HCT116 (cell line): ENCODE results near the gene KHK. TPM values are rescaled to one million over a fixed set of nuclear protein-coding genes. Genes with fewer than 3 reads are reported as not detected.
A peak's percentile ranks its signal among the peaks of the same experiment; 100 is the strongest.

ENCODE experiments used
- ATAC-seq: fragments of 200-7000 bp; cut with Tn5 transposase; 2 replicates; pipeline ENCODE4 v1.9.1; 2020; ENCODE audit warnings: mild to moderate bottlenecking, moderate library complexity
- BruUV-seq: library from RNA; stranded (reverse); fragments of 400-500 nt; replicated peaks from 2 replicates; lab custom pipeline; 2021; lab: Mats Ljungman, UMichigan
- CTCF ChIA-PET: fragments of 300-600 bp; sonication (Branson Sonifier 250); formaldehyde crosslinking; loops from one replicate; lab custom pipeline; 2021; ENCODE audit warnings: antibody characterized with exemption; lab: Charles Lee
- POLR2A ChIA-PET: fragments of 300-600, 350-600 bp; sonication (Branson Sonifier 250); formaldehyde crosslinking; loops from one replicate; lab custom pipeline; 2021; ENCODE audit warnings: antibody characterized with exemption; lab: Charles Lee
- RAD21 ChIA-PET, 2 experiments: fragments of 300-600 bp; sonication (Branson Sonifier 250); formaldehyde crosslinking; loops; one replicate each; lab custom pipeline; 2023; ENCODE audit warnings: low total read pairs in 2 of 2; ENCODE audit not compliant: uncharacterized antibody in 2 of 2, unreplicated experiment in 2 of 2, low non-redundant PET in 1 of 2; lab: Charles Lee
- DNase-seq: peaks from one replicate; pipeline ENCODE4 v3.0.0-alpha.2; 2010; ENCODE audit warnings: low read depth, low spot score
- H2AFZ ChIP-seq: fragments of 200-600 bp; shearing (Covaris generic), sonication (generic); 2 replicates; pipeline ENCODE4 v1.6.1; 2017; ENCODE audit warnings: low read depth, mixed run types, mixed read lengths, antibody characterized with exemption, low read length; ENCODE audit not compliant: poor library complexity, severe bottlenecking
- H3K27ac ChIP-seq: 2 replicates; pipeline ENCODE4 v1.5.1; 2012; ENCODE audit warnings: low read depth, low read length
- H3K27me3 ChIP-seq: fragments of 200-600 bp; sonication (generic); 2 replicates; pipeline ENCODE4 v1.6.1; 2016; ENCODE audit warnings: mixed run types, low read length, mixed read lengths; ENCODE audit not compliant: insufficient read depth
- H3K36me3 ChIP-seq, 2 experiments: fragments of 200-500 bp in 1 of 2; fragments of 200-600 bp in 1 of 2; sonication (Bioruptor generic) in 1 of 2; sonication (generic) in 1 of 2; 2 replicates each; pipeline versions ENCODE4 v1.5.1 to v1.6.1; 2014 to 2016; ENCODE audit warnings: low read length in 2 of 2, inconsistent platforms in 1 of 2, mixed read lengths in 1 of 2, mixed run types in 1 of 2; ENCODE audit not compliant: insufficient read depth in 2 of 2, control insufficient read depth in 1 of 2
- H3K4me1 ChIP-seq, 2 experiments: fragments of 200-600 bp in 1 of 2; sonication (generic) in 1 of 2; 2 replicates each; pipeline versions ENCODE4 v1.5.1 to v1.6.1; 2012 to 2017; ENCODE audit warnings: low read length in 2 of 2, inconsistent platforms in 1 of 2, mild to moderate bottlenecking in 1 of 2, mixed read lengths in 1 of 2, mixed run types in 1 of 2, moderate library complexity in 1 of 2; ENCODE audit not compliant: insufficient read depth in 2 of 2, control insufficient read depth in 1 of 2
- H3K4me2 ChIP-seq: fragments of 200-600 bp; sonication (generic); 2 replicates; pipeline ENCODE4 v1.6.1; 2017; ENCODE audit warnings: mixed run types, low read length, mixed read lengths
- H3K4me3 ChIP-seq, 2 experiments: fragments of 200-600 bp in 1 of 2; sonication (generic) in 1 of 2; replicated peaks in 1 of 2; 2 replicates each; pipeline ENCODE4 v1.5.1; 2011 to 2016; ENCODE audit warnings: low read length in 2 of 2, control low read depth in 1 of 2, low read depth in 1 of 2, mild to moderate bottlenecking in 1 of 2, mixed read lengths in 1 of 2, mixed run types in 1 of 2
- H3K79me2 ChIP-seq: fragments of 200-600 bp; sonication (generic); 2 replicates; pipeline ENCODE4 v1.6.1; 2017; ENCODE audit warnings: mild to moderate bottlenecking, mixed run types, low read length, moderate library complexity, mixed read lengths; ENCODE audit not compliant: insufficient read depth
- H3K9ac ChIP-seq: fragments of 200-600 bp; sonication (generic); 2 replicates; pipeline ENCODE4 v1.6.1; 2016; ENCODE audit warnings: low read length, mixed read lengths
- H3K9me2 ChIP-seq: fragments of 200-600 bp; sonication (generic), shearing (Covaris generic); 2 replicates; pipeline ENCODE4 v1.6.1; 2017; ENCODE audit warnings: mixed run types, mild to moderate bottlenecking, moderate library complexity; ENCODE audit not compliant: insufficient read depth
- H3K9me3 ChIP-seq, 2 experiments: fragments of 200-500 bp in 1 of 2; fragments of 200-600 bp in 1 of 2; sonication (Bioruptor generic) in 1 of 2; sonication (generic) in 1 of 2; 2 replicates each; pipeline ENCODE4 v1.6.1; 2014 to 2017; ENCODE audit warnings: low read length in 2 of 2, mixed read lengths in 2 of 2, inconsistent platforms in 1 of 2, low read depth in 1 of 2, mild to moderate bottlenecking in 1 of 2, mixed run types in 1 of 2, moderate library complexity in 1 of 2; ENCODE audit not compliant: control insufficient read depth in 1 of 2, insufficient read depth in 1 of 2
- H4K20me1 ChIP-seq: fragments of 200-600 bp; sonication (generic), shearing (Covaris generic); 2 replicates; pipeline ENCODE4 v1.6.1; 2017; ENCODE audit warnings: mixed run types, mild to moderate bottlenecking, moderate library complexity; ENCODE audit not compliant: insufficient read depth
- CEBPB ChIP-seq: IDR thresholded peaks from 2 replicates; pipeline ENCODE4 v1.6.1; 2012; ENCODE audit warnings: low read depth
- CTCF ChIP-seq, 3 experiments: fragments of 200-600 bp in 1 of 3; sonication (generic) in 1 of 3; IDR thresholded peaks in 2 of 3; conservative IDR thresholded peaks in 1 of 3; 2 replicates each; pipeline ENCODE4 v1.5.1; 2012 to 2017; ENCODE audit warnings: low read depth in 2 of 3, low read length in 2 of 3, antibody characterized with exemption in 1 of 3, borderline replicate concordance in 1 of 3, control low read depth in 1 of 3, mild to moderate bottlenecking in 1 of 3, mixed read lengths in 1 of 3, mixed run types in 1 of 3, moderate library complexity in 1 of 3; ENCODE audit not compliant: insufficient read depth in 1 of 3
- EZH2phosphoT487 ChIP-seq: fragments of 200-600 bp; IDR thresholded peaks from 2 replicates; pipeline ENCODE4 v1.6.1; 2018; ENCODE audit warnings: antibody characterized with exemption, borderline replicate concordance
- FOSL1 ChIP-seq: IDR thresholded peaks from 2 replicates; pipeline ENCODE4 v1.6.1; 2012; ENCODE audit warnings: low read depth
- JUND ChIP-seq: IDR thresholded peaks from 2 replicates; pipeline ENCODE4 v1.6.1; 2012
- POLR2AphosphoS5 ChIP-seq: IDR thresholded peaks from 2 replicates; pipeline ENCODE4 v1.6.1; 2011; ENCODE audit warnings: mild to moderate bottlenecking, low read depth, low read length, moderate library complexity
- RAD21 ChIP-seq: IDR thresholded peaks from 2 replicates; pipeline ENCODE4 v1.6.1; 2012; ENCODE audit warnings: low read depth, mild to moderate bottlenecking
- SIN3A ChIP-seq: IDR thresholded peaks from 2 replicates; pipeline ENCODE4 v1.6.1; 2012; ENCODE audit warnings: low read depth
- SP1 ChIP-seq: IDR thresholded peaks from 2 replicates; pipeline ENCODE4 v1.6.1; 2012; ENCODE audit warnings: low read depth
- YY1 ChIP-seq: IDR thresholded peaks from 2 replicates; pipeline ENCODE4 v1.6.1; 2011; ENCODE audit warnings: low read length, low read depth, moderate library complexity, mild to moderate bottlenecking; ENCODE audit not compliant: insufficient replicate concordance; ENCODE audit errors: extremely low read depth
- ZFX ChIP-seq: fragments of 450-650 bp; IDR thresholded peaks from 2 replicates; pipeline ENCODE4 v1.6.1; 2017
- intact Hi-C: fragments of 100-400 bp; cut with micrococcal nuclease; formaldehyde crosslinking; loops from 2 replicates; pipeline ENCODE4 v1.10.0; 2022
- total RNA-seq: library from RNA; stranded (reverse); gene quantifications from one replicate; pipeline ENCODE4 v1.2.1, GENCODE V29; 2021; ENCODE audit not compliant: unreplicated experiment
- TF ChIP-seq, protein P1 (sequence below): IDR thresholded peaks from 2 replicates; pipeline ENCODE4 v1.6.1; 2012
- TF ChIP-seq, protein P2 (sequence below): IDR thresholded peaks from 2 replicates; pipeline ENCODE4 v1.6.1; 2012

The KHK gene
- total RNA-seq, 1 experiment from 2014 or later = 6.7 TPM

- no peak overlapping the region for H3K9ac ChIP-seq
- no peak for TF ChIP-seq POLR2AphosphoS5
- TF ChIP-seq, protein P1, sequence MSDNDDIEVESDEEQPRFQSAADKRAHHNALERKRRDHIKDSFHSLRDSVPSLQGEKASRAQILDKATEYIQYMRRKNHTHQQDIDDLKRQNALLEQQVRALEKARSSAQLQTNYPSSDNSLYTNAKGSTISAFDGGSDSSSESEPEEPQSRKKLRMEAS = no peak
- TF ChIP-seq CEBPB = no peak
- no peak for TF ChIP-seq FOSL1
- no peak for TF ChIP-seq SIN3A
- ATAC-seq (peak; percentile 19; the same call in 1 of the 2 replicates), DNase-seq (no peak)
- no peaks in the 10 kb centered on the region for H3K27me3 ChIP-seq
- H3K27ac ChIP-seq = no peak overlapping the region
- ChIA-PET RAD21 (interaction anchor here in 1 of 2 experiments (0.6 kb wide), 1 partner anchor 120 kb away, joined by 3 read pairs; no protein-coding TSS in a partner anchor), CTCF (no interaction called here), POLR2A (no interaction called here)
- H3K4me3 ChIP-seq = no peak overlapping the region
- no peaks in the 10 kb centered on the region for H3K9me3 ChIP-seq
- peaks cover 0 to 5% of the 10 kb centered on the region in 2 experiments; a peak in 3 of 4 replicates for H3K4me1 ChIP-seq
- H3K79me2 ChIP-seq = peaks cover 7% of the 10 kb centered on the region
- no peaks in the 10 kb centered on the region for H3K9me2 ChIP-seq
- peaks cover 14 to 19% of the 10 kb centered on the region in 2 experiments; a peak in 3 of 4 replicates for H3K36me3 ChIP-seq
- no peaks in the 10 kb centered on the region for H4K20me1 ChIP-seq
- BruUV-seq = no TSS peak
- H2AFZ ChIP-seq = no peak overlapping the region
- intact Hi-C loops = no loop called here
- no peak overlapping the region for H3K4me2 ChIP-seq
Measured at GRCh38 chr2:27127883-27128667, 41.5 kb downstream of the KHK start.

DNA sequence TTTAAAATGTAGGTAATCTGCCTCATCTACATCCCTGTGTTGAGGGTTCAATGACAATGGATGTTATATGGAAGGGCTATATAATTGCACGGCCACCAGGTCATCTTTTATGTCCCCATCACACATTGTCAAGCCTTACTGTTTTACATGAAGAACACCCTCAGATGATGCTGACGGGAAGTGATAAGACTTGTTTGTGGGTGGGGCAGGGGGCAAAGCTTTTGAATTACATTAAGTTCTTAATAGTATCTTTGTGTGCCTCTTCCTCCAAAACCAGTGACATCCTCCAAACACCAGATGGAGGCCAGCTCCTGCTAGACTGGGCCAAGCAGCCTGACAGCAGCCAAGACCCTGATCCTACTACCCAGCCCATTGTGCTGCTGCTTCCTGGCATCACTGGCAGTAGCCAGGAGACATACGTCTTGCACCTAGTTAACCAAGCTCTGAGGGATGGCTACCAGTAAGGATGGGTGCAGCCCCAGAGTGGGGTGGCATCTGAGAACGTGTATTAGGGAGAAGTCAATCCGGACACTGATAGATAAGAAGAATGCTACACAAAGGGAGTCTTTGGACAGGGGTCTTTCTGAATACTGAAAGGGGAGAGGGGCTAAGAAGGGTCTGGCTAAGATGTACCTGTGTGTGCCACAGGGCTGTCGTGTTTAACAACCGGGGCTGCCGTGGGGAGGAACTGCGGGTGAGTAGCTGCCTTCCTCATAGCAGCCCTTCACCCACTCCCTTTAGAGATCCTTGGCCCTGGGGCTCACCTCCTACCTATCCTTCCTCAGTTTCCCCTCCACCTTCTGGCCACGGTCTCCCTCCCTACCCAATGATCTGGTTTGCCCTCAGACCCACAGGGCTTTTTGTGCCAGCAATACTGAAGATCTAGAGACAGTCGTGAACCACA, 42.3 kb downstream of the KHK start:
- no peak overlapping the region for H3K4me3 ChIP-seq
- no peak overlapping the region for H3K4me2 ChIP-seq
- RAD21 ChIA-PET = no interaction called here
- H3K36me3 ChIP-seq = peaks cover 14 to 20% of the 10 kb centered on the region in 2 experiments; a peak in 3 of 4 replicates
- H3K9me3 ChIP-seq = no peaks in the 10 kb centered on the region
- H3K27me3 ChIP-seq = no peaks in the 10 kb centered on the region
- H4K20me1 ChIP-seq = no peaks in the 10 kb centered on the region
- peaks cover 4 to 12% of the 10 kb centered on the region in 2 experiments; a peak in 3 of 4 replicates for H3K4me1 ChIP-seq
- no TSS peak for BruUV-seq
- POLR2A ChIA-PET = no interaction called here
- intact Hi-C loops = no loop called here
- no peaks in the 10 kb centered on the region for H3K9me2 ChIP-seq
- peaks cover 15% of the 10 kb centered on the region for H3K79me2 ChIP-seq
- no peak for TF ChIP-seq SP1
- TF ChIP-seq, protein P2, sequence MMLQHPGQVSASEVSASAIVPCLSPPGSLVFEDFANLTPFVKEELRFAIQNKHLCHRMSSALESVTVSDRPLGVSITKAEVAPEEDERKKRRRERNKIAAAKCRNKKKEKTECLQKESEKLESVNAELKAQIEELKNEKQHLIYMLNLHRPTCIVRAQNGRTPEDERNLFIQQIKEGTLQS = no peak
- no peak for TF ChIP-seq YY1
- TF ChIP-seq CTCF (IDR thresholded peaks at IDR 0.05 in 2 of 3, conservative IDR thresholded peaks at IDR 0.05 in 1 of 3; ENCODE audit: borderline replicate concordance in 1 of 3, insufficient read depth in 1 of 3, low read depth in 2 of 3, low read length in 2 of 3) = no peak
- no peak for TF ChIP-seq ZFX
- no peak for TF ChIP-seq EZH2phosphoT487
- no peak for TF ChIP-seq RAD21
- no peak; the same call in 1 of the 2 replicates for TF ChIP-seq JUND
- no peak; the same call in none of the 2 replicates for TF ChIP-seq POLR2AphosphoS5
- ATAC-seq = no peak
- no peak overlapping the region for H3K27ac ChIP-seq
- no peak overlapping the region for H2AFZ ChIP-seq
- DNase-seq = no peak
- H3K9ac ChIP-seq = no peak overlapping the region
- CTCF ChIA-PET = no interaction called here
